H1 (cell line): Measurements from ENCODE around the gene PLEKHM3. TPM values are rescaled to one million over a fixed set of nuclear protein-coding genes. Genes with fewer than 3 reads are reported as not detected.

Source experiments
- EGR1 ChIP-seq: IDR thresholded peaks from 2 replicates; pipeline ENCODE4 v1.6.1; 2011; ENCODE audit warnings: low read depth, low read length, borderline replicate concordance
- MAFK ChIP-seq: IDR thresholded peaks from 2 replicates; pipeline ENCODE4 v1.6.1; 2012; ENCODE audit warnings: low read depth, mild to moderate bottlenecking, improper control_type of control experiment, low read length
- SP1 ChIP-seq: IDR thresholded peaks from 2 replicates; pipeline ENCODE4 v1.6.1; 2011; ENCODE audit warnings: low read depth, low read length
- polyA plus RNA-seq, 7 experiments: library from polyadenylated mRNA; depleted of rRNA in 3 of 7; stranded (reverse) in 5 of 7; unstranded in 2 of 7; fragments of >200 nt in 5 of 7; fragments of 200-250 nt in 2 of 7; gene quantifications; 1 replicate in 5 of 7; 2 replicates in 1 of 7; 4 replicates in 1 of 7; pipeline versions ENCODE4 v1.2.1 to v1.2.3, GENCODE V29; 2011 to 2013; ENCODE audit warnings: missing spikeins in 2 of 7, mixed read lengths in 2 of 7
- total RNA-seq: library from RNA; stranded (reverse); fragmentation: NEBNext Ultra II Directional; extraction: Animal tissue kit (Norgen Biotek cat#: 25700); gene quantifications from 2 replicates; pipeline ENCODE4 v1.2.1, GENCODE V29; 2021
- TF ChIP-seq, protein P1 (sequence below): IDR thresholded peaks from 2 replicates; pipeline ENCODE4 v1.6.1; 2012; ENCODE audit warnings: low read length, inconsistent platforms

Gene PLEKHM3
- total and polyA plus RNA-seq, 2 of the 8 experiments (the other 6 are each of a cell fraction or from before 2014, with no cell fraction given), result 2.3 to 5.8 TPM

DNA sequence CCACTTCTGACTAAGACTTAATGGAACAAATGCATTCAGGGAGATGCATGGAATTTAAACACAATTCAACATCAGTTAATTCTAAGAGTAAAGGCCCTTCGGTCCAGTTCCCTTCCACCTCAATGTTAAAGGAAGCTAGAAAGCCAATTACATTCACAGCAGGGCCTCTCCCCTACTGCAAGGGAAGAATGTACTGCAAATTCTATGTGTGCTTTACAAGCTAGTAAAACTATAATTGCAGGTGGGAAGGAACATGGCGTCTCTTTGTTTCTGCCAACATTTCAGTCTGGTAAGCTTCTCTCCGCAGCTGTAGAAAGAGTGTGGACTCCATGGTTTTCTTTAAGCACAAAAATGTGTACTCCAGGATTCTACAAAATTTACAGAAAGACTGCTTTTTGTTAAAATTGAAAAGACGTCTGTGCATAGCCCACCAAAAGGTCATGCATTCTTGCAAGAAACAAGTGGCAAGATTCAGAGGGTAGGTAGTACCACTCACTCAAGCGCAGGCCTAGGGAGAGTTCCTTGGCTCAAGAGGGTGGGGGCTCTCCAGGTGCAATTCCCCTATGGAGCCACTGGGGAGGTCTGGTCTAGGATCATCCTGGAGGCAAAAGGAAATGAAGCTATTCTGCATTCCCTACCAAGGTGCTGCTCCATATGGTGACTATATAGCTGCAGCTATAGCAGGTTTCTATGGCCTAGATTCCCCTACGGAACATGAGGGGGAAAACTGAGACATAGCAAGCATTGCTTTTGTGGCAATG lies 128.6 kb downstream of the PLEKHM3 start (continued):
- TF ChIP-seq, protein P1, sequence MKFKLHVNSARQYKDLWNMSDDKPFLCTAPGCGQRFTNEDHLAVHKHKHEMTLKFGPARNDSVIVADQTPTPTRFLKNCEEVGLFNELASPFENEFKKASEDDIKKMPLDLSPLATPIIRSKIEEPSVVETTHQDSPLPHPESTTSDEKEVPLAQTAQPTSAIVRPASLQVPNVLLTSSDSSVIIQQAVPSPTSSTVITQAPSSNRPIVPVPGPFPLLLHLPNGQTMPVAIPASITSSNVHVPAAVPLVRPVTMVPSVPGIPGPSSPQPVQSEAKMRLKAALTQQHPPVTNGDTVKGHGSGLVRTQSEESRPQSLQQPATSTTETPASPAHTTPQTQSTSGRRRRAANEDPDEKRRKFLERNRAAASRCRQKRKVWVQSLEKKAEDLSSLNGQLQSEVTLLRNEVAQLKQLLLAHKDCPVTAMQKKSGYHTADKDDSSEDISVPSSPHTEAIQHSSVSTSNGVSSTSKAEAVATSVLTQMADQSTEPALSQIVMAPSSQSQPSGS, result 0 out of 2 replicates have a peak, but pooled peaks have one; percentile 19
- TF ChIP-seq SP1, result peak; percentile 50; the same call in 1 of the 2 replicates
- no peak for TF ChIP-seq MAFK
- no peak for TF ChIP-seq EGR1
